AG10803 (cell line): ENCODE results near the gene DNASE1L2.

Experiments used
- DNase-seq: peaks from one replicate; pipeline ENCODE4 v3.0.0; 2010; ENCODE audit warnings: low read depth
- H3K4me3 ChIP-seq: 2 replicates; pipeline ENCODE4 v1.5.1; 2011; ENCODE audit warnings: mild to moderate bottlenecking, low read length, control low read depth
- CTCF ChIP-seq: conservative IDR thresholded peaks from 2 replicates; pipeline ENCODE4 v1.5.1; 2011; ENCODE audit warnings: mild to moderate bottlenecking, low read length, control low read depth, inconsistent platforms

The DNASE1L2 gene

DNA sequence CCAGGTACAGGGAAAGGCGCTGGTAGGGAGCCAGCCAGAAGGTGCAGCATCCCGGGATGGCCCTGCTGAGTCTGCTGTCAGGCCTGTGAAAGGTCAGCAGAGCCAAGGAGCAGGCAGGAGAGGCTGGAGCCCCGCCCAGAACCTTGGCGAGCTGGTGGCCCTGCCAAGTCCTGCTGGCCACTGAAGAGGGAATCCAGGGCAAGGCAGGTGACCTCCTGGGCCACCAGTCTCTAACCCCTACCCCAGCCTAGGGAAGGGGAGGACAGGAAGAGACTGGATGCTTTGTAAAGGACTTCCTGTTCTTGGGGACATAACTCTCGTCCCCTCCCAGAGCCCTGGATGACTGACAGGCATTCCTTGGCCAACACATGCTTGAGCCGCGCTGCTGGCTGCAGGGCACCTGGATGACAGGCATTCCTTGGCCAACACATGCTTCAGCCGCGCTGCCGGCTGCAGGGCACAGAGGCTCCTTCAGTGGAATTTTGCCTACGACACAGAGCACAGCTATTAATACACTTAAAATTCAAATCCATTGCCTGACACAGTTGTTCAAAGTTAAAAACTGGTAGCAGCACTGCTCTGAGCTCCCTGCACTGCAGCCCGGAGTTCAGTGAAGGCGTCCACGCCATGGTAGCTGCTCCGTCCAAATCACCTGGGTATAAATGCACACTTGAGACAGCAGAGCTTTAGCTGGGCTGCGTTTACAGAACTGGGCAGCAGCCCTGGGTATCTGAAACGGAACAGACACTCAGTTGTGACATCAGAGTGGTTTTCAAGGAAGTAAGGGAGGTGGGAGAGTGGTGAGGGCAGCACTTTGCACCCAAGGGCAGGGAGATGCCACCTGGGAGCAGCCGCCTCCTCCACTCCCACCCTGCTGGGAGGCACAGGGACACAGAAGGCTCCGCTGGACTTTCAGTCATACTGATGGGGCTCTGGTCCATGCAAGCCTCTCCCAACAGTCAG, 23.6 kb upstream of the DNASE1L2 start:
- no peak for DNase-seq
- peak overlapping the region; percentile 60 for H3K4me3 ChIP-seq
- TF ChIP-seq CTCF: no peak

DNA sequence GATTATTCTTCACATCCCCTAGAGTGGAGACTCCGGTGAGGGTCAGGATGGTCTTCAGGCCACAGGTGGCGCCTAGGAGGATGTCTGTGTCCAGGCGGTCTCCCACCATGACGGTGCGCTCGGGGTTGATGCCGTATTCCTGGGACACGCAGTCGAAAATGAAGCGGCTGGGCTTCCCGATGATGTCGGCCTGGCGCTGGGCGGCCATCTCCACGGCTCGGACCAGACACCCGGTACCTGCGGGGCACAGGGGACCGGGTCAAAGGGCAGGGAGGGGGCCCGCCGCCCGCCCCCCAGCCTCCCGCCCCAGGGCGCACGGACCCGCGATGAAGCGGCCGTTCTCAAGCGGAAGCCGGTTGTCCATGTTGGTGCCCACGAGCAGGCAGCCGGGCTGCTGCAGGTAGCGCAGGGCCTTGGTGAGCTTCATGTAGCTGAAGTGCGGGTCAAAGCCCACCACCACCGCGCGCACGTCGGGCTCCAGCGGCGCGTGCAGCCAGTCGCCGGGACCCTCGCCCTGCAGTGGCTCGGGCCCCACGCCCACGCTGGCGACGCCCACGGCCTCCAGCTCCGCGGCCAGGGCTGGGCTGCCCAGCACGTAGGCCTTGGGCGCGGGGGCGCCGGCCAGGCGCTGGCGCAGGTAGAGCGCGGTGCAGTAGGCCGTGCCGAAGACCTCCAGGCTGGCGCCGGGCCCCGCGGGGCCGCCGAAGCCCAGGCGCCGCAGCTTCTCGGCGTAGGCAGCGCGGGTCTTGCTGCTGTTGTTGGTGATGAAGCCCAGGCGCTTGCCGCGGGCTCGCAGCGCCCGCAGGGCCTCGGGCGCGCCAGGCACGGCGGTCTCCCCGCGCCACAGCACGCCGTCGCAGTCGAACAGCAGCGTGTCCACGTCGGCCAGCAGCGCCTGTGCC, 22.2 kb upstream of the DNASE1L2 start:
- 0 out of 2 replicates have a peak, but pooled peaks have one; percentile 2 for TF ChIP-seq CTCF
- H3K4me3 ChIP-seq: peak overlapping the region; percentile 60
- no peak for DNase-seq

DNA sequence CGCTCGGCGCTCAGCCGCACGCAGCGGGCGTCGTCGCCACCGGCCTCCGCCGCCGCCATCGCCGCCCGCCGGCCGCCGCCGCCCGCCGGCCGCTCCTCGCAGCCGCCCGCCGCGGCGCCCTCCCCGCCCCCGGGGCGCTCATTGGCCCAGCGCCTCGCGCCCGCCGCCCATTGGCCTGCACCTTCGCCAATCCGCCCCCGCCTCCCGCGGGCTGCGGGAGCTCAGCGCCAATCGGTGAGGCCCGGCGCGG, 21.6 kb upstream of the DNASE1L2 start, which contains the start of gene PGP:
Gene PGP, minus strand, starts transcription at position 122 of the 250 bp plus-strand sequence. Its CDS starts 63 bp downstream, at position 59.
- TF ChIP-seq CTCF: no peak
- no peak for DNase-seq
- peak within 1 kb of the TSS; percentile 88 for H3K4me3 ChIP-seq

- no peak for DNase-seq
- H3K4me3 ChIP-seq: no peak overlapping the region
- no peak for TF ChIP-seq CTCF
Observed at GRCh38 chr16:2216330-2216729, 19.9 kb upstream of the DNASE1L2 start.

DNA sequence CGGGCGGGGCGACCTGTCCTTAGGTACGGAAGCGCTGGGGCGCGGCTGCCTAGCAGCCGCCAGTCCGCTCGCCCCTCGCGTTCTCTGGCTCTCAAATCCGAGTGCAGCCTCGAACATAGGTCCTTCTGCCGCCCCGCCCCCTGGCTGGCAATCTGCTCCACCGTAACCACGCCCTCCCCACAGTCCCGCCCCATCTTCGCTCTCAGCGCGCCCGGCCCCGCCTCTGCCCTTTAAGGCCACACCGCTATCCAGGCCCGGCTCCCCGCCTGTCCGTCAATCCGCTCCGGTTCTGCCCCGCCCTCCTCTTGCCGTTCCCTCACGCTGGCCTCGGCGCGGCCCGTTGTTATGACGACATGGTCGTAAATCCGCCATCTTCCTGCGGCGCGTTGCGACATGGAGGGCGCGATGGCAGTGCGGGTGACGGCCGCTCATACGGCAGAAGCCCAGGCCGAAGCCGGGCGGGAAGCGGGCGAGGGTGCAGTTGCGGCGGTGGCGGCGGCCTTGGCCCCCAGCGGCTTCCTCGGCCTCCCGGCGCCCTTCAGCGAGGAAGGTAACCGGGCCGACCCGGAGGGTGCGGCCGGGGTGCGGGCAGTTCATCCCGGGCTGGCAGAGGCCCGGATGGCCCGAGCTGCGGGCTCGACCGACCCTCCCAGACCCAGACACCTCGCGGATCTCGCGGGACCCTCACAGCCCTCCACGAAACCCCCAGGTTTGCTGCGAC, 12.9 kb upstream of the DNASE1L2 start, which contains the start of gene E4F1:
Gene E4F1, plus strand, starts transcription at position 371 of the 721 bp plus-strand sequence. Its CDS starts 23 bp downstream, at position 394.
- H3K4me3 ChIP-seq: peak within 1 kb of the TSS; percentile 85
- TF ChIP-seq CTCF: no peak
- peak; percentile 100 for DNase-seq

- DNase-seq: peak; percentile 49
- TF ChIP-seq CTCF: peak; percentile 27
- H3K4me3 ChIP-seq: peak overlapping the region; percentile 85
Observed at GRCh38 chr16:2223942-2224486, 12.2 kb upstream of the DNASE1L2 start.
